Vagina (tissue), 2 donors: ENCODE measurements around the gene BICDL2. TPM values are rescaled to one million over a fixed set of nuclear protein-coding genes. Genes with fewer than 3 reads are reported as not detected.
A peak's percentile ranks its signal among the peaks of the same experiment; 100 is the strongest.
"Not testable (repeated sequence)": the region's sequence is repeated elsewhere in the genome, so short reads cannot be mapped to it uniquely, and the experiment has no call there.

Experiments used
- DNase-seq, 2 donors: peaks; one replicate each; pipeline ENCODE4 v3.0.0-alpha.2; 2017; ENCODE audit errors: extremely low spot score in 2 of 2
- H3K27ac ChIP-seq: fragments of 200-600 bp; sonication (generic); one replicate; pipeline ENCODE4 v1.5.1; 2019
- H3K27me3 ChIP-seq: fragments of 200-600 bp; sonication (generic); one replicate; pipeline ENCODE4 v1.5.1; 2019
- H3K36me3 ChIP-seq, 2 donors: fragments of 200-600 bp; sonication (generic); one replicate each; pipeline ENCODE4 v1.5.1; 2017 to 2019
- H3K4me1 ChIP-seq: fragments of 200-600 bp; sonication (generic); one replicate; pipeline ENCODE4 v1.5.1; 2019
- H3K4me3 ChIP-seq, 2 donors: fragments of 200-600 bp; sonication (generic); 1 replicate in 1 of 2; 2 replicates in 1 of 2; pipeline ENCODE4 v1.5.1; 2016 to 2019
- H3K9me3 ChIP-seq: fragments of 200-600 bp; sonication (generic); one replicate; pipeline ENCODE4 v1.5.1; 2019
- POLR2A ChIP-seq, 2 donors: fragments of 450-650 bp; IDR thresholded peaks; one replicate each; pipeline ENCODE4 v1.6.1; 2017; ENCODE audit warnings: antibody characterized with exemption in 2 of 2, mild to moderate bottlenecking in 2 of 2, moderate library complexity in 2 of 2
- POLR2AphosphoS5 ChIP-seq, 2 donors: sonication (generic); formaldehyde crosslinking; IDR thresholded peaks; one replicate each; pipeline ENCODE4 v1.9.0; 2017; ENCODE audit warnings: antibody characterized with exemption in 2 of 2, mild to moderate bottlenecking in 2 of 2, low read depth in 1 of 2; ENCODE audit not compliant: insufficient read depth in 1 of 2
- intact Hi-C: fragments of 100-400 bp; cut with DNase I; formaldehyde crosslinking; loops from one replicate; pipeline ENCODE4 v1.15.1; 2023
- total RNA-seq: library from RNA; depleted of rRNA; stranded (reverse); fragments of >200 nt; gene quantifications from one replicate; pipeline ENCODE4 v1.2.3, GENCODE V29; 2016
- TF ChIP-seq, protein P1 (sequence below), 3 experiments: fragments of 450-650 bp in 2 of 3; fragments of 200-600 bp in 1 of 3; sonication (generic) in 1 of 3; IDR thresholded peaks; one replicate each; pipeline ENCODE4 v1.5.1; 2017 to 2019; ENCODE audit warnings: antibody characterized with exemption in 3 of 3, mild to moderate bottlenecking in 2 of 3, moderate library complexity in 2 of 3

BICDL2 gene
- 52.5 TPM for total RNA-seq

DNA sequence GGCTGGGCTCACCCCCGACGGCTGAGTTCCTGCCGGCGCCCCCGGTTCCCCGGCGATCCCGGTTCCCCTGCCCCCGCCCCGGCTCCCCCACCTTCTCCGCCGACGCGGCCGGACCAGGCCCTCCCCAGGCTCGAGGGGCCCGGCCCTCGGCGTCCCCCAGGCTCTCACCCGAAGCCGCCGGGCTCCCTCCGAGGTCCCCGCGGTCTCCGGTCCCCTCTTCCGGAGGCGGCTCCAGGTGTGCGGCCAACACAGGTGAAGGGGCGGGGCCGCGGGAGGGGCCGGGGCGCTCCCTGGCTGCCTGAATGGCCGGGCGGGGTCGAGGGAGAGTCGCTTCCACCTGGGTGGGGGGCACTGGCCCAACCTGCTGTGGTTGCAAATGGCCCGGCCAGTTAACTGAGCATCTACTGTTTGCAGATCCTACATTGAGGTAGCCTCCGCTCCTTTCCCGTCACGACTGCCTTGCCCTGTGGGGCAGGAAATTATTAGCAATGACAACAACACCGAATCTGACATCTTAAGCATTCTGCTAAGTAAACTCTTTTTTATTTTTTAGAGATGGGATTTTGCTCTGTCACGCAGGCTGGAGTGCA lies at the start of gene BICDL2:
Gene BICDL2 (minus strand): TSS at position 219 of the 590 bp plus-strand sequence. CDS start 1,448 bp downstream, outside the sequence.
- TF ChIP-seq POLR2A (IDR thresholded peaks at IDR 0.05): no peak
- Histone ChIP-seq H3K27ac (peak within 1 kb of the TSS; percentile 10), H3K4me1 (peaks cover 13% of the 10 kb centered on the region), H3K4me3 (peak within 1 kb of the TSS; percentile 21 to 42), H3K27me3 (peaks cover 10% of the 10 kb centered on the region), H3K36me3 (no peaks in the 10 kb centered on the region), H3K9me3 (no peaks in the 10 kb centered on the region)
- no peak for DNase-seq
- intact Hi-C loops: no loop called here

DNA sequence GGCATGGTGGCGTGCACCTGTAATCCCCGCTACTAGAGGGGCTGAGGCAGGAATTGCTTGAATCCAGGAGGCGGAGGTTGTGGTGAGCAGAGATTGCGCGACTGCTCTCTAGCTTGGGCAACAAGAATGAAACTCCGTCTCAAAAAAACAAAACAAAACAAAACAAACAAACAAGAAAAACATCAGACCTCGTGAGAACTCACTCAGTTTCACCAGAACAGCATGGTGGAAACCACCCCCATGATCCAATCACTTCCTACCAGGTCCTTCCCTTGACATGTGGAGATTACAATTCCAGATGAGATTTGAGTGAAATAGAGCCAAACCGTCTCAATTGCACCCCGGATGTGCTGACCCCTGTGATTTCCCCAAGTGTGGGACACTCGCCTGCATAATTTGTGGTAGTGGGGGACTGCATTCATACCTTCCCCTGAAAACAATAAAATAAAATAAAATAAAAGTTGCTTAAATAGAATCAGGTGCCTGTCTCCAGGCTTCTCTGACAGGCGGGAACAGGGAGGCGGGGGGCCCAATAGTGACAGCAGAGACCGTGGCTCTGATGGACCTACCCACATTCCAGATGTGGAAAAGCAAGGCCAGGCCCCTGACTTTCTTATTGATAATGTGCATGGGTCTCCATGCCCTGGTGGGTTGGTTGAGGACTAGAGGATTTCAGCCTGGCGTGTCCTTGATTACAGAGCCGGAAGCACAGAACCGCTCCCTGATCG lies 49.3 kb upstream of the BICDL2 start:
- TF ChIP-seq, protein P1, sequence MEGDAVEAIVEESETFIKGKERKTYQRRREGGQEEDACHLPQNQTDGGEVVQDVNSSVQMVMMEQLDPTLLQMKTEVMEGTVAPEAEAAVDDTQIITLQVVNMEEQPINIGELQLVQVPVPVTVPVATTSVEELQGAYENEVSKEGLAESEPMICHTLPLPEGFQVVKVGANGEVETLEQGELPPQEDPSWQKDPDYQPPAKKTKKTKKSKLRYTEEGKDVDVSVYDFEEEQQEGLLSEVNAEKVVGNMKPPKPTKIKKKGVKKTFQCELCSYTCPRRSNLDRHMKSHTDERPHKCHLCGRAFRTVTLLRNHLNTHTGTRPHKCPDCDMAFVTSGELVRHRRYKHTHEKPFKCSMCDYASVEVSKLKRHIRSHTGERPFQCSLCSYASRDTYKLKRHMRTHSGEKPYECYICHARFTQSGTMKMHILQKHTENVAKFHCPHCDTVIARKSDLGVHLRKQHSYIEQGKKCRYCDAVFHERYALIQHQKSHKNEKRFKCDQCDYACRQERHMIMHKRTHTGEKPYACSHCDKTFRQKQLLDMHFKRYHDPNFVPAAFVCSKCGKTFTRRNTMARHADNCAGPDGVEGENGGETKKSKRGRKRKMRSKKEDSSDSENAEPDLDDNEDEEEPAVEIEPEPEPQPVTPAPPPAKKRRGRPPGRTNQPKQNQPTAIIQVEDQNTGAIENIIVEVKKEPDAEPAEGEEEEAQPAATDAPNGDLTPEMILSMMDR (IDR thresholded peaks at IDR 0.05): no peak
- no peak for TF ChIP-seq POLR2AphosphoS5 (IDR thresholded peaks at IDR 0.05; ENCODE audit: insufficient read depth in 1 of 2, low read depth in 1 of 2)
- TF ChIP-seq POLR2A (IDR thresholded peaks at IDR 0.05): no peak
- Histone ChIP-seq H3K9me3 (no peaks in the 10 kb centered on the region), H3K4me1 (no peaks in the 10 kb centered on the region), H3K4me3 (peak overlapping the region in 1 of 2 donors; percentile 3), H3K36me3 (no peaks in the 10 kb centered on the region), H3K27ac (no peak overlapping the region), H3K27me3 (no peaks in the 10 kb centered on the region)
- DNase-seq: no peak
- intact Hi-C loops: no loop called here

DNA sequence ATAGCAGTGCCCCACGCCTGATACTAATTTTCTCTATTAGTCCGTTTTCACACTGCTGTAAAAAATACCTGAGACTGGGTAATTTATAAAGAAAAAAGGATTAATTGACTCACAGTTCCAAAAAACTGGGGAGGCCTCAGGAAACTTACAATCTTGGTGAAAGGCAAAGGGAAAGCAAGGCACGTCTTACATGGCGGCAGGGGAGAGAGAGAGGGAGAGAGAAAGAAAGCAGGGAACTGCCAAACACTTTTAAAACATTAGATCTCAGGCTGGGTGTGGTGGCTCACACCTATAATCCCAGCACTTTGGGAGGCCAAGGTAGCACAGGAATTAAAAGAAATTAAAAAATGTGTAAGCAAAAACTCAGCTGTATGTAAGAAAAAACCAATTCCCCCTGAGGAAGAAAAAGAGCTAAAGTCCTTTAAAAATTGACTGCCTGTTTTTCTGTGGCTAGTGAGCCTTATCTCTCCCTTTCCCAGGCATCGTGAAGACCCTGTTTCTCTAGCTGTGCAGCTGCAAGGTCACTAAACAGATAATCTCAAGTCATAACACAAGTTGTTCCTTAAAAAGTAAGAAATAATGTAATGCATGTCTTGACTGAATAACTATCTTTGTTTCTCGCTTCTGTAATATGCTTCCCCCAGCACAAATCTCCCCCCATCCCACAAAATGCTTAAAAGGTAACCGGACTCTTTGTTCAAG lies 48.4 kb upstream of the BICDL2 start:
- no peak for DNase-seq
- no peaks in the 10 kb centered on the region for H3K36me3 ChIP-seq
- intact Hi-C loops: no loop called here
- no peaks in the 10 kb centered on the region for H3K9me3 ChIP-seq
- H3K4me3 ChIP-seq: no peak overlapping the region
- TF ChIP-seq, protein P1 (IDR thresholded peaks at IDR 0.05): no peak
- TF ChIP-seq POLR2A (IDR thresholded peaks at IDR 0.05) (no peak), POLR2AphosphoS5 (IDR thresholded peaks at IDR 0.05; ENCODE audit: insufficient read depth in 1 of 2, low read depth in 1 of 2) (no peak)
- no peaks in the 10 kb centered on the region for H3K4me1 ChIP-seq
- no peak overlapping the region for H3K27ac ChIP-seq
- H3K27me3 ChIP-seq: no peaks in the 10 kb centered on the region

GRCh38 chr16:3084491-3084890 lies 47.7 kb upstream of the BICDL2 start:
- intact Hi-C loops: no loop called here
- no peak overlapping the region for H3K4me3 ChIP-seq
- H3K27me3 ChIP-seq: no peaks in the 10 kb centered on the region
- no peaks in the 10 kb centered on the region for H3K9me3 ChIP-seq
- no peaks in the 10 kb centered on the region for H3K36me3 ChIP-seq
- no peaks in the 10 kb centered on the region for H3K4me1 ChIP-seq
- no peak for DNase-seq
- H3K27ac ChIP-seq: no peak overlapping the region
- TF ChIP-seq POLR2AphosphoS5 (IDR thresholded peaks at IDR 0.05; ENCODE audit: insufficient read depth in 1 of 2, low read depth in 1 of 2) (no peak), POLR2A (IDR thresholded peaks at IDR 0.05) (no peak)
- TF ChIP-seq, protein P1 (IDR thresholded peaks at IDR 0.05): no peak

DNA sequence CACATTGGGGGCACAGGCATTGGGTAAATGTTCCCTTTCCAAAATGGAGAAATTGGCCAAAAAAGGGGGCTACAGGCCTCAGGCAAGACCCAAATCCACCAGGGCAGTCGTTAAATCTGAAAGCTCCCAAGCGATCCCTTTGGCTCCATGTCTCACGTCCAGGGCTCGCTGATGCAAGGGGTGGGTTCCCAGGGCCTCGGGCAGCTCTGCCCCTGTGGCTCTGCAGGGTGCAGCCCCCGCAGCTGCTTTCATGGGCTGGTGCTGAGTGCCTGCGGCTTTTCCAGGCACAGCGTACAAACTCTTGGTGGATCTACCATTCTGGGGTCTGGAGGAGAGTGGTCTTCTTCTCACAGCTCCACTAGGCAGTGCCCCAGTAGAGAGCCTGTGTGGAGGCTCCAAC lies 46.7 kb upstream of the BICDL2 start:
- intact Hi-C loops, H3K4me3 ChIP-seq, H3K36me3 ChIP-seq, H3K9me3 ChIP-seq, H3K4me1 ChIP-seq, H3K27ac ChIP-seq, H3K27me3 ChIP-seq: not testable (repeated sequence)
- DNase-seq: peak in 1 of 2 donors; percentile 72

DNA sequence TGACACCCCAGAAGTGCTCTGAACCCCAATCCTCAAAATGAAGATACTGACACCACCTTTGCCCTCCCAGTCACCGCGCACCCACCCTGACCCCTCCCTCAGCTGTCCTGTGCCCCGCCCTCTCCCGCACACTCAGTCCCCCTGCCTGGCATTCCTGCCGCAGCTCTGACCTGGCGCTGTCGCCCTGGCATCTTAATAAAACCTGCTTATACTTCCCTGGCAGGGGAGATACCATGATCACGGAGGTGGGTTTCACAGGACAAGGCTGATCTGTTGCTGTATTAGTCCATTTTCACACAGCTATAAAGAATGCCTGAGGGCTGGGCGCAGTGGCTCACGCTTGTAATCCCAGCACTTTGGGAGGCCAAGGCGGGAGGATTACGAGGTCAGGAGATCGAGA lies 45.2 kb upstream of the BICDL2 start:
- H3K27ac ChIP-seq, H3K9me3 ChIP-seq, H3K27me3 ChIP-seq, H3K4me3 ChIP-seq, H3K36me3 ChIP-seq, intact Hi-C loops, H3K4me1 ChIP-seq: not testable (repeated sequence)
- peak in 1 of 2 donors; percentile 77 for DNase-seq
